Stimulated activated naive CD8-positive, alpha-beta T cell treated with anti-CD3 and anti-CD28 coated beads, Interleukin-15, Interleukin-2, amounts not matched to agents 100 U/mL and 50 U/mL, for 24 hours (primary cell): ENCODE data around the gene PCIF1.
"Not testable (repeated sequence)": the region's sequence is repeated elsewhere in the genome, so short reads cannot be mapped to it uniquely, and the experiment has no call there.

Source experiments
- ATAC-seq: fragments of 150-1000 bp; cut with Tn5 transposase; one replicate; pipeline ENCODE4 v1.10.0; 2021
- DNase-seq: peaks from one replicate; pipeline ENCODE4 v3.0.0; 2021

The PCIF1 gene

DNA sequence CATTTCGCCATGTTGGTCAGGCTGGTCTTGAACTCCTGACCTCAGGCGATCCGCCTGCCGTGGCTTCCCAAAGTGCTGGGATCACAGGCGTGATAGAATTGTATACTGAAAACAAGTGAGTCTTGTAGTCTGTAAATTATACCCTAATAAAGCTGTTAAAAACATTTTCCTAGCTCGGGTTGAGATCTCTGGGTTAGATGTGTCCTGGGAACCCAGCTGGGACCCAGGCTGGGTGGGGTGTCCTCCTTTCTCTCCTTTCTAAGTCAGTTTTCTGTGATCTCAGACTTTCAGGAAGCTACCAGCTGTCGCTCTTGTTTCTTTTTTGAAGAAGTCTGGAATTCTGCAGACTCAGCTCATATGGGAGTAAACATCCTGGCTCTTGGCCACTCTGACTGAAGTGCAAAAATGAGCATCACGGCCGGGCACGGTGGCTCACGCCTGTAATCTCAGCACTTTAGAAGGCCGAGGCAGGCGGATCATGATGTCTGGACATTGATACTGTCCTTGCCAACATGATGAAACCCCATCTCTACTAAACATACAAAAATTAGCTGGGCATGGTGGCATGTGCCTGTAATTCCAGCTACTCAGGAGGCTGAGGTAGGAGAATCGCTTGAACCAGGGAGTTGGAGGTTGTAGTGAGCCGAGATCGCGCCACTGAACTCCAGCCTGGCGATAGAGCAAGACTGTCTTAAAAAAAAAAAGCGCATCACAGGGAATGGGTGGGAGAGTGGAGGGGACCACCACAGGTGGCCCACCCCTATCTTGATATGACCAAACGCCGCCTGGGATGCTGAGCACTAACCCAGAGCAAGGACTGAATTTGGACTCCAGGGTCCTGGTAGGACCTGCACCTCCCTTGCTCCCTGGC, 9.9 kb upstream of the PCIF1 start:
- ATAC-seq (no peak), DNase-seq (no peak)

DNA sequence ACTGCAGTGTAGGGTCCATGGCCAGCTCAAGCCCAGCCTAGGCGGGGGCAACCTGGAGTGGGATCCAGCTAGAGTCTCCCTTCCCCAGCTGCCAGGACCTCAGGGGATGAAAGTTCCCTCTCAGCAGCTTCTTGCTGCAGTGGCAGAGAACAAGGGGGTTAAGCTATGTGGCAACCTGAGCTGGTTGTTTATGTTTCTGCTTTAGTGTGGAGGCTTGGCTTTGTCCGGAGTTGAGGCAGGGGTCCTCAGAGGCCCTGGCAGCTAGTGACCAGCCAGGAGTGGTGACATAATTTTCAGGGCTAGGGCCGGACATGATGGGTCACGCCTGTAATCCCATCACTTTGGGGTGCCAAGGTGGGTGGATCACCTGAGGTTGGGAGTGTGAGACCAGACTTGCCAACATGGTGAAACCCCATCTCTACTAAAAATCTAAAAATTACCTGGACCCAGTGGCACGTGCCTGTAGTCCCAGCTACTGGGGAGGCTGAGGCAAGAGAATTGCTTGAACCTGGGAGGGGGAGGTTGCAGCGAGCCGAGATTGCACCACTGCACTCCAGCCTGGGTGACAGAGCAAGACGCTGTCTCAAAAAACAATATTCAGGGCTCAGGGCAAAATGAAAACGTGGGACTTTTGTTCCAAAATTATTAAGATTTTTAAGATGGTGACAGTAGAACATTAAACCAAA, 8.5 kb upstream of the PCIF1 start:
- no peak for ATAC-seq
- no peak for DNase-seq

DNA sequence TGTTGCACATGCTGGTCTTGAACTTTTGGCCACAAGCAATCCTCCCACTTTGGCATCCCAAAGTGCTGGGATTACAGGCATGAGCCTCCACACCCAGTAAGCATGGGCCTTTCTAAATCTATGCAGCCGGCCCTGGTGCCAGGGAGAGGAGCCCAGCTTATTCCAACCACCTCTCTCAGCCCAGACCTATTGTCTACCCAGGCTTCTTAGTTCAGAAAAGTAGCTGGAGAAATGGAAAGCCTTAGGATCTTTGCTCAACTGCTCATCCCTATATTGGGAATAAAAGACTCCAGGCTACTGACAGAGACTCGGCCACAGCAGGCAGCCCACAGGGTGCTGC, 7.8 kb upstream of the PCIF1 start:
- DNase-seq (no peak), ATAC-seq (no peak)

DNA sequence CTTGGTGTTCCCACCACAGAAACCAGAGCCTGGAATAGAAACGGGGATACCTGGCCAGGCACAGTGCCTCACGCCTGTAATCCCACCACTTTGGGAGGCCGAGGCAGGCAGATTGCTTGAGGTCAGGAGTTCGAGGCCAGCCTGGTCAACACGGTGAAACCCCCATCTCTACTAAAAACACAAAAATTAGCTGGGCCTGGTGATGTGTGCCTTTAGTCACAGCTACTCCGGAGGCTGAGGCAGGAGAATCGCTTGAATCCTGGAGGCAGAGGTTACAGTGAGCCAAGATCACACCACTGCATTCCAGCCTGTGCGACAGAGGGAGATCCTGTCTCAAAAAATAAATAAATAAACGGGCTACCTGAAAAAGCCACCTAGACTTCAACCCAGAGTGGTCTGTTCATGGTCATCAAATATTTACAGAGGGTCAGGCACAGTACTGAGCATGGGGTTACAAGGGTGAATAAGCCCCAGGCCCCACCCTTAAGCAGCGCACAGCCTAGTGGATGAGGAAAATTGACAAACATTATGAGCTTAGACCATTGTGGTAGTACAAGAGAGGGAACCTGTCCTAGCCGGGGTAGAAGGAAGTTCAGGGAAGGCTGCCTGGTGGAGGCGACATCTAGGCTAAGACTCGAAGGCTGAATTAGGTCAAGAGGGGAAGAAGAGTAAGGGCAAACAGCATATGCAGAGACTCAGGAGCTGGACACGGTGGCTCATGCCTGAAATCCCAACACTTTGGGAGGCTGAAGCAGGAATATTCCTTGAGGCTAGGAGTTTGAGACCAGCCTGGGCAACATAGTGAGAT, 7.2 kb upstream of the PCIF1 start:
- DNase-seq, result no peak
- no peak for ATAC-seq

GRCh38 chr20:45931680-45932079, 2.8 kb upstream of the PCIF1 start:
- not testable (repeated sequence) for DNase-seq, ATAC-seq

- peak; percentile 28 for ATAC-seq
- DNase-seq, result peak; percentile 72
These were observed 1.0 kb upstream of the PCIF1 start for GRCh38 chr20:45933266-45934045.

- peak; percentile 72 for DNase-seq
These were observed 367 bp upstream of the PCIF1 start for GRCh38 chr20:45934046-45934585.

DNA sequence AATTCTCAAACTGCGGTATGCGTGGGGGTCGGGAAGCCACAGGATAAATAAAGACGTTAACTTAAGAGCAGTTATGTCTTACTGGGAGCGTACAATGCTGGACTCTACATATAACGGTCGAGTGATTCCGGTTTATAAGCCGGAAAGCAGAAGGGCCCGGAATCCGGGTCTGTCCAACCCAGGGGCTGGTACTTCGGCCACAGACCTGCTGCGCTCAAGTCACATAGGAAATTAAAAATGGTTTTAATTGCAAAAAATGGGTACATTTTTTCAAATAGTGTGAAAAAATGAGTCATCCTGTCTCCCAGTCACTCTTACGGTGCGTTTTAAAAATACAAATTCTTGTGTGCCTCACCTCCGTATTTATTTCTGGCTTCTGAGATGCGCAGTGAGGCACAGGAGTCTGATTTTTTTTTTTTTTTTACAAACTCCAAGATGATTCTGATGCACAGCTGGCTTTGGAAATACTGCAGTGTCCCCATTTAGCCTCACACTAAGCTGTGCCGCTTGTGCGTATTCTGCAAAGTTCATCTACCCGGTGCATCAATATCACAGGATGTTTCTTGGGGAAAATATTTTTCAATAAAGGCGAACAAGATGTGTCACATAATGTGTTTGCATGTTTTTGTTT, 1.0 kb downstream of the PCIF1 start:
- DNase-seq, result no peak
- no peak for ATAC-seq

More at GRCh38 chr20:45934046-45934585, 367 bp upstream of the PCIF1 start:
- peak; percentile 20 for ATAC-seq

- DNase-seq (no peak), ATAC-seq (no peak)
These were observed 3.3 kb downstream of the PCIF1 start for GRCh38 chr20:45937765-45938164.

DNA sequence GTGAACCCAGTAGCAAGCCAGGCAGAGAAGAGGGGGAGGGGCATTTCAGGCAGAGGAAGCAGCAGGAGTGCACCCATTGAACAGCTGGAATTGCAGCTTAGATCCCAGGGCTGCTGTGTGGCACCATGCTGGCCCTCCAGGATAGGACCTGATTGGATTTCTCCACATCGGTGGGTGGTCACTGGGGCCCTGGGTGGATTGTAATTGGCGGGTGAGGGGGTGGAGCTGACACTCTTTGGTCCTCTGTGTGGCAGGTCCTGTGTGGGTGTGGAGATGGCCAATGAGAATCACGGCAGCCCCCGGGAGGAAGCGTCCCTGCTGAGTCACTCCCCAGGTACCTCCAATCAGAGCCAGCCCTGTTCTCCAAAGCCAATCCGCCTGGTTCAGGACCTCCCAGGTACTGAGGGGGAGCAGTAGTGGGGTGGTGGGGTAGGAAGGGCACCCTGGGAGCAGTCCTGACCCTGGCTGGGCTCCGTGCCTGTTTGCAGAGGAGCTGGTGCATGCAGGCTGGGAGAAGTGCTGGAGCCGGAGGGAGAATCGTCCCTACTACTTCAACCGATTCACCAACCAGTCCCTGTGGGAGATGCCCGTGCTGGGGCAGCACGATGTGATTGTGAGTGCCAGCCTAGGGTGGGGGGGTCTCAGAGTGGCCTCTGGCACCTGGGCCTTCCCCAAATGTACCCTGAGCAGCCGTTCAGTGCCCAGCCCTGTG, 4.4 kb downstream of the PCIF1 start:
- ATAC-seq, result no peak
- no peak for DNase-seq

- DNase-seq, result no peak
- no peak for ATAC-seq
These were observed 5.6 kb downstream of the PCIF1 start for GRCh38 chr20:45940053-45940452.

DNA sequence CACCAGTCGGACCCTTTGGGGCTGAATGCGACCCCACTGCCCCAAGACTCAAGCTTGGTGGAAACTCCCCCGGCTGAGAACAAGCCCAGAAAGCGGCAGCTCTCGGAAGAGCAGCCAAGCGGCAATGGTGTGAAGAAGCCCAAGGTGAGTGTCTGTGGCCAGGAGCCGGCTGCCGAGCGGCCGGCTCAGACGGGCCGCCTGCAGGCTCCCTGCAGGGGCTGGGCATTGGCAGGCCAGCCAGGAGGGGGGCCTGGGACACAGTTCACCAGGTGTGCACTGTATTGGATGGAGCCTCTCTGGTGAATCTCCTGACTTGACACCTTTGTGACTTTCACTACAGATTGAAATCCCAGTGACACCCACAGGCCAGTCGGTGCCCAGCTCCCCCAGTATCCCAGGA, 6.0 kb downstream of the PCIF1 start:
- ATAC-seq (no peak), DNase-seq (no peak)

- DNase-seq (no peak), ATAC-seq (no peak)
These were observed 9.1 kb downstream of the PCIF1 start for GRCh38 chr20:45943613-45944012.

- ATAC-seq (no peak), DNase-seq (no peak)
These were observed 9.9 kb downstream of the PCIF1 start for GRCh38 chr20:45944151-45944964.

GRCh38 chr20:45944965-45945677, 10.6 kb downstream of the PCIF1 start:
- ATAC-seq, result no peak
- no peak for DNase-seq

DNA sequence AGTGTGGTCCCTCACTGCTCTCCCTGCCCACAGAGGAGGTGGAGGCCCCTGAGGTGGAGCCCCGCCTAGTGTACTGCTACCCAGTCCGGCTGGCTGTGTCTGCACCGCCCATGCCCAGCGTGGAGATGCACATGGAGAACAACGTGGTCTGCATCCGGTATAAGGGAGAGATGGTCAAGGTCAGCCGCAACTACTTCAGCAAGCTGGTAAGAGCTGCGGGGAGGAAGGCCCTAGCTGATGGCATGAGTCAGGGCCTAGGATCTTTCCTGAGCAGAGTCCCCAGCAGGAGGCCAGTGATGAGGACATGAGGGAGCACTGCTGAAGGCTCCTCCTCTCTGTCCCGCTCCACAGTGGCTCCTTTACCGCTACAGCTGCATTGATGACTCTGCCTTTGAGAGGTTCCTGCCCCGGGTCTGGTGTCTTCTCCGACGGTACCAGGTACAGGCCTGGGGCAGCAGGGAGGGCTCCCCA, 11.2 kb downstream of the PCIF1 start:
- ATAC-seq (no peak), DNase-seq (no peak)

DNA sequence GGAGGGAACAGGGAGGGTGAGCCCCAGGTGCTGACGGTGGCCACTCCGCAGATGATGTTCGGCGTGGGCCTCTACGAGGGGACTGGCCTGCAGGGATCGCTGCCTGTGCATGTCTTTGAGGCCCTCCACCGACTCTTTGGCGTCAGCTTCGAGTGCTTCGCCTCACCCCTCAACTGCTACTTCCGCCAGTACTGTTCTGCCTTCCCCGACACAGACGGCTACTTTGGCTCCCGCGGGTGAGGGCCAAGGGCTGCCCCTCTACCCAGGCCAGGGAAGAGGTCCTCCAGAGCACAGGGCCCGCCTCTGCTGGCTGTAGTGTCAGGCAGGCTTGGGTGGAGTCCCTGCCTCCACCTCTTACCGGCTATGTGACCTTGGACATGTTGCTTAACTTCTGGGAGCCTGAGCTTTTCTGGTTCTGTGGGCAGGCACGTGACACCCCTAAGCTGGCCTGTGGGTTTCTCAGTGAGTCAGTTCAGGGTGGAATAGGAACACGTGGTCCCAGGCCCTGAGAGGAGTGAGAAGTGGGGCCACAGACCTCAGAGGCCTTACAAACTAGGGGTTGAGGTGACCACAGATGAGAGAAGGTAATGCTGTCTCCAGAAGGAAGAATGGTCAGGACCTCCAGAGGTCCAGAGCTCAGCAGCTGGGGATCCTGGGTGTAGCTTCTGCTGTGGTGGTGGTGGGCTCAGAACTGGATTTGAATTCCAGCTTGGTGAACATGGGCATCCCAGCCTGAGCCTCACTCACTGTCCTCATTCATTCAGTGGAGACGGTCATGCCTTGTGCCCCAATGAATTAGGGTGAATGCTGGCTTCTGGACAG, 11.9 kb downstream of the PCIF1 start:
- ATAC-seq (peak; percentile 56), DNase-seq (peak; percentile 47)
